Measurements from ENCODE around the gene MRPS14.
"Not testable (repeated sequence)": the region's sequence is repeated elsewhere in the genome, so short reads cannot be mapped to it uniquely, and the experiment has no call there.

MRPS14 gene

GRCh38 chr1:175023043-175023921 lies at the start of gene MRPS14:
Gene MRPS14, minus strand, starts transcription at chr1:175023425. Its CDS starts 17 bp downstream, at chr1:175023408.
- DNase-seq (ENCODE audit: low read depth) = peak; percentile 95

- peak; percentile 6 for DNase-seq (ENCODE audit: low read depth)
These were observed 49.1 kb upstream of the MRPS14 start for GRCh38 chr1:175072099-175072951.

- DNase-seq (ENCODE audit: low read depth) = no peak
These were observed 48.2 kb upstream of the MRPS14 start for GRCh38 chr1:175071276-175071943.

- DNase-seq (ENCODE audit: low read depth) = no peak
These were observed 47.6 kb upstream of the MRPS14 start for GRCh38 chr1:175070818-175071217.

GRCh38 chr1:175067362-175068106 lies 44.3 kb upstream of the MRPS14 start, which contains the start of gene TNN:
Gene TNN, plus strand, starts transcription at chr1:175067833. Its CDS starts 9,586 bp downstream, at chr1:175077419.
- no peak for DNase-seq (ENCODE audit: low read depth)

- DNase-seq (ENCODE audit: low read depth) = no peak
These were observed 39.6 kb upstream of the MRPS14 start for GRCh38 chr1:175062858-175063257.

- DNase-seq (ENCODE audit: low read depth) = no peak
These were observed 39.1 kb upstream of the MRPS14 start for GRCh38 chr1:175062339-175062738.

GRCh38 chr1:175054736-175055135 lies 31.5 kb upstream of the MRPS14 start:
- DNase-seq (ENCODE audit: low read depth) = no peak

- DNase-seq (ENCODE audit: low read depth) = no peak
These were observed 27.8 kb upstream of the MRPS14 start for GRCh38 chr1:175050992-175051391.

GRCh38 chr1:175045519-175045918 lies 22.3 kb upstream of the MRPS14 start:
- DNase-seq (ENCODE audit: low read depth) = no peak

GRCh38 chr1:175045097-175045496 lies 21.9 kb upstream of the MRPS14 start:
- DNase-seq (ENCODE audit: low read depth) = no peak

GRCh38 chr1:175044591-175044990 lies 21.4 kb upstream of the MRPS14 start:
- not testable (repeated sequence) for DNase-seq (ENCODE audit: low read depth)

- no peak for DNase-seq (ENCODE audit: low read depth)
These were observed 20.6 kb upstream of the MRPS14 start for GRCh38 chr1:175043824-175044223.

GRCh38 chr1:175042650-175043049 lies 19.4 kb upstream of the MRPS14 start:
- DNase-seq (ENCODE audit: low read depth) = no peak

GRCh38 chr1:175040324-175040879 lies 17.2 kb upstream of the MRPS14 start:
- no peak for DNase-seq (ENCODE audit: low read depth)

GRCh38 chr1:175037416-175037815 lies 14.2 kb upstream of the MRPS14 start:
- no peak for DNase-seq (ENCODE audit: low read depth)

GRCh38 chr1:175036476-175036875 lies 13.3 kb upstream of the MRPS14 start:
- DNase-seq (ENCODE audit: low read depth) = no peak

GRCh38 chr1:175035865-175036264 lies 12.6 kb upstream of the MRPS14 start:
- DNase-seq (ENCODE audit: low read depth) = no peak

- no peak for DNase-seq (ENCODE audit: low read depth)
These were observed 11.6 kb upstream of the MRPS14 start for GRCh38 chr1:175034775-175035174.

GRCh38 chr1:175033953-175034352 lies 10.7 kb upstream of the MRPS14 start:
- DNase-seq (ENCODE audit: low read depth) = no peak

- DNase-seq (ENCODE audit: low read depth) = no peak
These were observed 1.5 kb upstream of the MRPS14 start for GRCh38 chr1:175024773-175025172.
